HG03097 (cell line): Measurements from ENCODE around the gene ADAMTS5.

Experiments used
- ATAC-seq: cut with Tn5 transposase; IDR thresholded peaks from one replicate; pipeline ENCODE4 v1.9.1; 2021; ENCODE audit not compliant: unreplicated experiment, low FRiP score

ADAMTS5 gene

GRCh38 chr21:26949830-26950229, 17.1 kb downstream of the ADAMTS5 start:
- ATAC-seq, result no peak

GRCh38 chr21:26948194-26948593, 18.7 kb downstream of the ADAMTS5 start:
- no peak for ATAC-seq

GRCh38 chr21:26946744-26947446, 20.0 kb downstream of the ADAMTS5 start:
- ATAC-seq, result no peak

- no peak for ATAC-seq
These were observed 20.8 kb downstream of the ADAMTS5 start for GRCh38 chr21:26945916-26946675.

- ATAC-seq, result no peak
These were observed 23.0 kb downstream of the ADAMTS5 start for GRCh38 chr21:26943921-26944320.

GRCh38 chr21:26941421-26941820, 25.5 kb downstream of the ADAMTS5 start:
- ATAC-seq, result no peak

- no peak for ATAC-seq
These were observed 27.2 kb downstream of the ADAMTS5 start for GRCh38 chr21:26939601-26940111.

- no peak for ATAC-seq
These were observed 30.2 kb downstream of the ADAMTS5 start for GRCh38 chr21:26936641-26937040.

- no peak for ATAC-seq
These were observed 30.9 kb downstream of the ADAMTS5 start for GRCh38 chr21:26935977-26936376.

GRCh38 chr21:26934383-26934782, 32.5 kb downstream of the ADAMTS5 start:
- ATAC-seq, result no peak

GRCh38 chr21:26933448-26933847, 33.4 kb downstream of the ADAMTS5 start:
- ATAC-seq, result no peak

- ATAC-seq, result no peak
These were observed 41.3 kb downstream of the ADAMTS5 start for GRCh38 chr21:26925636-26926035.

GRCh38 chr21:26925122-26925521, 41.8 kb downstream of the ADAMTS5 start:
- no peak for ATAC-seq

- ATAC-seq, result no peak
These were observed 42.9 kb downstream of the ADAMTS5 start for GRCh38 chr21:26923986-26924385.

- ATAC-seq, result no peak
These were observed 46.8 kb downstream of the ADAMTS5 start for GRCh38 chr21:26920055-26920454.

- no peak for ATAC-seq
These were observed 48.4 kb downstream of the ADAMTS5 start for GRCh38 chr21:26918323-26919079.

- ATAC-seq, result no peak
These were observed 50.1 kb downstream of the ADAMTS5 start for GRCh38 chr21:26916799-26917198.

- no peak for ATAC-seq
These were observed 52.3 kb downstream of the ADAMTS5 start for GRCh38 chr21:26914557-26914956.

- ATAC-seq, result no peak
These were observed 54.4 kb downstream of the ADAMTS5 start for GRCh38 chr21:26912466-26912865.

GRCh38 chr21:26909972-26910371, 56.9 kb downstream of the ADAMTS5 start:
- no peak for ATAC-seq

GRCh38 chr21:26900980-26901379, 65.9 kb downstream of the ADAMTS5 start:
- no peak for ATAC-seq
